Right lobe of liver (tissue), 6 donors: Measurements from ENCODE around the gene PNPLA1. TPM values are rescaled to one million over a fixed set of nuclear protein-coding genes. Genes with fewer than 3 reads are reported as not detected.
A peak's percentile ranks its signal among the peaks of the same experiment; 100 is the strongest.

Experiments used
- ATAC-seq, 4 donors: fragments of 200-7000 bp; cut with Tn5 transposase; one replicate each; pipeline ENCODE4 v1.9.1; 2020; ENCODE audit warnings: mild to moderate bottlenecking in 4 of 4, moderate library complexity in 4 of 4
- DNase-seq, 3 donors: peaks; one replicate each; pipeline ENCODE4 v3.0.0-alpha.2; 2020
- H3K27ac ChIP-seq, 3 donors: fragments of 200-600 bp; one replicate each; pipeline ENCODE4 v1.8.0; 2022
- H3K27me3 ChIP-seq, 2 donors: fragments of 200-600 bp; one replicate each; pipeline ENCODE4 v1.8.0; 2022
- H3K36me3 ChIP-seq, 4 donors: fragments of 200-600 bp; sonication (generic) in 1 of 4; one replicate each; pipeline versions ENCODE4 v1.5.1 to v1.8.0; 2017 to 2022; ENCODE audit warnings: control low read depth in 1 of 4
- H3K4me1 ChIP-seq, 4 donors: fragments of 200-600 bp; sonication (generic) in 1 of 4; one replicate each; pipeline versions ENCODE4 v1.5.1 to v1.8.0; 2017 to 2022; ENCODE audit warnings: control low read depth in 1 of 4
- H3K4me3 ChIP-seq, 3 donors: fragments of 200-600 bp; one replicate each; pipeline ENCODE4 v1.8.0; 2022
- H3K9me3 ChIP-seq, 4 donors: fragments of 200-600 bp; sonication (generic) in 1 of 4; one replicate each; pipeline versions ENCODE4 v1.5.1 to v1.8.0; 2017 to 2022; ENCODE audit warnings: control low read depth in 1 of 4
- CTCF ChIP-seq, 4 donors: fragments of 200-600 bp in 3 of 4; fragments of 450-650 bp in 1 of 4; IDR thresholded peaks; one replicate each; pipeline versions ENCODE4 v1.5.1 to v1.8.0; 2016 to 2022; ENCODE audit warnings: antibody characterized with exemption in 4 of 4, mild to moderate bottlenecking in 2 of 4
- POLR2A ChIP-seq: fragments of 450-650 bp; IDR thresholded peaks from one replicate; pipeline ENCODE4 v1.6.1; 2017; ENCODE audit warnings: antibody characterized with exemption, mild to moderate bottlenecking
- WGBS: methylation state at CpG from one replicate; pipeline ENCODE4 v1.1.6; 2018; ENCODE audit warnings: low coverage, low lambda C conversion rate; ENCODE audit not compliant: insufficient coverage; ENCODE audit errors: missing lambda C conversion rate; 5-methylcytosine and 5-hydroxymethylcytosine counted together
- intact Hi-C, 2 donors: fragments of 100-400 bp; cut with DNase I; formaldehyde crosslinking; loops; one replicate each; pipeline versions ENCODE4 v1.11.2 to v1.14.1; 2022
- total RNA-seq, 6 experiments: library from RNA; depleted of rRNA in 2 of 6; stranded (reverse); fragments of >200 nt in 2 of 6; fragmentation: NEBNext Ultra II Directional in 3 of 6; extraction: Animal tissue kit (Norgen Biotek cat#: 25700) in 3 of 6; gene quantifications; one replicate each; pipeline versions ENCODE4 v1.1.0 to v1.2.4, GENCODE V29; 2016 to 2023
- donor health status: DM: no; HTN: yes; CAD: no.
- donor health status: DM: no; HTN: no; CAD: no.
- donor health status: DM: no; HTN: no; CAD: no.
- donor health status: DM: no; HTN: yes; CAD: no.
- donor health status: DM: no; HTN: yes; CAD: no.

Gene PNPLA1
- total RNA-seq, 6 experiments from 2014 or later: not detected

- Histone ChIP-seq H3K4me3 (no peak overlapping the region), H3K9me3 (no peaks in the 10 kb centered on the region), H3K4me1 (no peaks in the 10 kb centered on the region), H3K27ac (no peak overlapping the region), H3K27me3 (no peaks in the 10 kb centered on the region), H3K36me3 (no peaks in the 10 kb centered on the region)
- no peak for DNase-seq
- TF ChIP-seq POLR2A: no peak
- no peak for TF ChIP-seq CTCF (IDR thresholded peaks at IDR 0.05)
- intact Hi-C loops: no loop called here
- ATAC-seq: no peak
- WGBS: 61% methylated on average over 2 of the region's 2 CpGs
Measured at GRCh38 chr6:36277946-36278470, 8.1 kb downstream of the PNPLA1 start.

GRCh38 chr6:36280467-36280866, 10.6 kb downstream of the PNPLA1 start:
- no peak overlapping the region for H3K4me3 ChIP-seq
- no peaks in the 10 kb centered on the region for H3K9me3 ChIP-seq
- TF ChIP-seq CTCF (IDR thresholded peaks at IDR 0.05) (no peak), POLR2A (no peak)
- intact Hi-C loops: no loop called here
- H3K4me1 ChIP-seq: no peaks in the 10 kb centered on the region
- H3K36me3 ChIP-seq: no peaks in the 10 kb centered on the region
- 35% methylated on average over 3 of the region's 3 CpGs for WGBS
- H3K27me3 ChIP-seq: no peaks in the 10 kb centered on the region
- ATAC-seq: peak in 1 of 4 donors; percentile 26
- no peak overlapping the region for H3K27ac ChIP-seq
- no peak for DNase-seq

GRCh38 chr6:36280983-36281382, 11.1 kb downstream of the PNPLA1 start:
- Histone ChIP-seq H3K36me3 (no peaks in the 10 kb centered on the region), H3K9me3 (no peaks in the 10 kb centered on the region), H3K27me3 (no peaks in the 10 kb centered on the region), H3K4me3 (no peak overlapping the region), H3K4me1 (no peaks in the 10 kb centered on the region), H3K27ac (no peak overlapping the region)
- intact Hi-C loops: no loop called here
- no peak for ATAC-seq
- WGBS: 57% methylated on average over 2 of the region's 4 CpGs
- TF ChIP-seq CTCF (IDR thresholded peaks at IDR 0.05): no peak
- TF ChIP-seq POLR2A: no peak
- DNase-seq: no peak

- DNase-seq (no peak), ATAC-seq (no peak)
- H3K9me3 ChIP-seq: no peaks in the 10 kb centered on the region
- no peaks in the 10 kb centered on the region for H3K36me3 ChIP-seq
- no peak overlapping the region for H3K27ac ChIP-seq
- no CpG with 5 or more reads among the region's 1 CpG for WGBS
- H3K4me1 ChIP-seq: no peaks in the 10 kb centered on the region
- no peaks in the 10 kb centered on the region for H3K27me3 ChIP-seq
- TF ChIP-seq CTCF (IDR thresholded peaks at IDR 0.05) (no peak), POLR2A (no peak)
- H3K4me3 ChIP-seq: no peak overlapping the region
- intact Hi-C loops: no loop called here
Measured at GRCh38 chr6:36283608-36284007, 13.7 kb downstream of the PNPLA1 start.

- DNase-seq (no peak), ATAC-seq (no peak)
- no peaks in the 10 kb centered on the region for H3K27me3 ChIP-seq
- no peak overlapping the region for H3K27ac ChIP-seq
- intact Hi-C loops: no loop called here
- no peak overlapping the region for H3K4me3 ChIP-seq
- H3K36me3 ChIP-seq: no peaks in the 10 kb centered on the region
- WGBS: 89% methylated on average over 1 of the region's 1 CpG
- no peaks in the 10 kb centered on the region for H3K9me3 ChIP-seq
- H3K4me1 ChIP-seq: no peaks in the 10 kb centered on the region
- TF ChIP-seq POLR2A: no peak
- no peak for TF ChIP-seq CTCF (IDR thresholded peaks at IDR 0.05)
Measured at GRCh38 chr6:36284359-36284758, 14.5 kb downstream of the PNPLA1 start.
